K562 (cell line): ENCODE measurements around the gene NT5C1B. TPM values are rescaled to one million over a fixed set of nuclear protein-coding genes. Genes with fewer than 3 reads are reported as not detected.

Source experiments
- ATAC-seq: fragments of 200-7000 bp; cut with Tn5 transposase; 3 replicates; pipeline ENCODE4 v1.9.1; 2020; ENCODE audit warnings: moderate library complexity
- BruUV-seq: library from RNA; stranded (reverse); fragments of 400-500 nt; replicated peaks from 2 replicates; lab custom pipeline; 2021; lab: Mats Ljungman, UMichigan
- CTCF ChIA-PET: fragments of 300-600 bp; formaldehyde crosslinking; extraction: SDS; loops from one replicate; lab custom pipeline; 2021; ENCODE audit warnings: low intra/inter-chr PET ratio; lab: Yijun Ruan, JAX
- POLR2A ChIA-PET: fragments of 300-600, 350-650 bp; sonication (Branson Sonifier 250); formaldehyde crosslinking; extraction: SDS; loops from one replicate; lab custom pipeline; 2021; ENCODE audit warnings: antibody characterized with exemption, inconsistent platforms; lab: Yijun Ruan, JAX
- DNase-seq, 4 experiments: peaks; one replicate each; pipeline versions ENCODE4 v3.0.0 to v3.0.0-alpha.2; 2011 to 2018; ENCODE audit warnings: low spot score in 3 of 4, mixed read lengths in 3 of 4; ENCODE audit errors: extremely low read depth in 1 of 4
- FAIRE-seq: peaks from 2 replicates; lab custom pipeline; 2011; peaks lifted over from hg19 to GRCh38; lab: Jason Lieb, UNC
- H2AFZ ChIP-seq: 2 replicates; pipeline ENCODE4 v1.6.0; 2011; ENCODE audit warnings: low read depth, low read length, control low read depth, inconsistent platforms
- H3K27ac ChIP-seq: fragments of 200-600 bp; 3 replicates; pipeline ENCODE4 v1.8.0; 2011; ENCODE audit warnings: low read depth, mild to moderate bottlenecking, control low read depth, inconsistent platforms, low read length, moderate library complexity, mixed read lengths; ENCODE audit errors: extremely low read depth
- H3K27me3 ChIP-seq, 2 experiments: fragments of 300-600 bp in 1 of 2; 2 replicates in 1 of 2; 3 replicates in 1 of 2; pipeline versions ENCODE4 v1.6.0 to v1.8.0; 2011; ENCODE audit warnings: inconsistent platforms in 2 of 2, low read length in 2 of 2, mild to moderate bottlenecking in 1 of 2, mixed read lengths in 1 of 2, moderate library complexity in 1 of 2; ENCODE audit not compliant: control insufficient read depth in 2 of 2, insufficient read depth in 2 of 2
- H3K36me3 ChIP-seq: fragments of 300-600 bp; 3 replicates; pipeline ENCODE4 v1.8.0; 2011; ENCODE audit warnings: mild to moderate bottlenecking, low read length, inconsistent platforms; ENCODE audit not compliant: control insufficient read depth, insufficient read depth
- H3K4me1 ChIP-seq, 2 experiments: fragments of 200-600 bp in 1 of 2; replicated peaks in 1 of 2; 2 replicates in 1 of 2; 3 replicates in 1 of 2; pipeline versions ENCODE4 v1.5.1 to v1.8.0; 2011; ENCODE audit warnings: inconsistent platforms in 2 of 2, low read length in 2 of 2, mild to moderate bottlenecking in 1 of 2, mixed read lengths in 1 of 2, moderate library complexity in 1 of 2; ENCODE audit not compliant: control insufficient read depth in 2 of 2, insufficient read depth in 2 of 2
- H3K4me2 ChIP-seq: 2 replicates; pipeline ENCODE4 v1.6.1; 2011; ENCODE audit warnings: low read length, control low read depth, inconsistent platforms, mixed read lengths; ENCODE audit not compliant: insufficient read depth
- H3K4me3 ChIP-seq: fragments of 200-600 bp; sonication (generic), shearing (Covaris generic); 2 replicates; pipeline ENCODE4 v1.5.1; 2016; ENCODE audit warnings: control low read depth, inconsistent platforms
- H3K79me2 ChIP-seq: fragments of 200-600 bp; 3 replicates; pipeline ENCODE4 v1.8.0; 2011; ENCODE audit warnings: low read length, inconsistent platforms; ENCODE audit not compliant: control insufficient read depth, insufficient read depth
- H3K9ac ChIP-seq, 2 experiments: 2 replicates each; pipeline versions ENCODE4 v1.6.0 to v1.6.1; 2011; ENCODE audit warnings: low read depth in 2 of 2, low read length in 2 of 2, control low read depth in 1 of 2, inconsistent platforms in 1 of 2, mild to moderate bottlenecking in 1 of 2, mixed read lengths in 1 of 2; ENCODE audit not compliant: insufficient read depth in 1 of 2
- H3K9me1 ChIP-seq: one replicate; pipeline ENCODE4 v1.6.0; 2011; ENCODE audit warnings: inconsistent platforms, mild to moderate bottlenecking, low read length, moderate library complexity; ENCODE audit not compliant: control insufficient read depth, insufficient read depth
- H3K9me3 ChIP-seq: replicated peaks from 2 replicates; pipeline ENCODE4 v1.5.1; 2011; ENCODE audit warnings: low read depth, low read length, inconsistent platforms; ENCODE audit not compliant: control insufficient read depth, insufficient read depth
- H4K20me1 ChIP-seq: replicated peaks from 2 replicates; pipeline ENCODE4 v1.6.1; 2011; ENCODE audit warnings: low read length, inconsistent platforms, mixed read lengths; ENCODE audit not compliant: control insufficient read depth, insufficient read depth
- BMI1 ChIP-seq: fragments of 150-350 bp; IDR thresholded peaks from 2 replicates; pipeline ENCODE4 v1.6.1; 2014; ENCODE audit warnings: low read length
- ESRRB ChIP-seq: fragments of 250-450 bp; sonication (Bioruptor Pico); IDR thresholded peaks from 2 replicates; pipeline ENCODE4 v1.5.0; 2020; ENCODE audit warnings: mild to moderate bottlenecking, moderate library complexity, borderline replicate concordance
- HDAC1 ChIP-seq, 2 experiments: fragments of 450-650 bp; IDR thresholded peaks; 2 replicates each; pipeline ENCODE4 v1.6.1; 2016 to 2017; ENCODE audit warnings: inconsistent platforms in 1 of 2, mild to moderate bottlenecking in 1 of 2, moderate library complexity in 1 of 2
- HDAC3 ChIP-seq: fragments of 450-650 bp; IDR thresholded peaks from 2 replicates; pipeline ENCODE4 v1.6.1; 2018; ENCODE audit warnings: borderline replicate concordance, mild to moderate bottlenecking, moderate library complexity; ENCODE audit not compliant: partially characterized antibody
- NR1H2 ChIP-seq: sonication (generic); formaldehyde crosslinking; IDR thresholded peaks from 2 replicates; pipeline ENCODE4 v1.4.0; 2020; ENCODE audit warnings: mild to moderate bottlenecking, missing genetic modification reagents
- NR2C1 ChIP-seq, 2 experiments: fragments of 450-650 bp; IDR thresholded peaks; 2 replicates each; pipeline ENCODE4 v1.6.1; 2017; ENCODE audit warnings: mild to moderate bottlenecking in 2 of 2, antibody characterized with exemption in 1 of 2, inconsistent platforms in 1 of 2, missing compliant biosample characterization in 1 of 2, missing genetic modification characterization in 1 of 2
- POLR3G ChIP-seq: IDR thresholded peaks from 2 replicates; pipeline ENCODE4 v1.6.1; 2011; ENCODE audit not compliant: insufficient read length, insufficient replicate concordance; ENCODE audit errors: extremely low read depth
- RBM34 ChIP-seq: fragments of 200-400 bp; formaldehyde crosslinking; IDR thresholded peaks from 2 replicates; pipeline ENCODE4 v1.6.1; 2018; ENCODE audit warnings: low read length, borderline replicate concordance; ENCODE audit not compliant: insufficient read depth
- RNF2 ChIP-seq: sonication (generic); IDR thresholded peaks from 2 replicates; pipeline ENCODE4 v1.6.1; 2016
- U2AF2 ChIP-seq: fragments of 200-400 bp; formaldehyde crosslinking; optimal IDR thresholded peaks from 2 replicates; pipeline ENCODE3; 2017; ENCODE audit warnings: low read depth, mild to moderate bottlenecking, low read length
- ZNF384 ChIP-seq: IDR thresholded peaks from 2 replicates; pipeline ENCODE4 v1.6.1; 2012; ENCODE audit warnings: low read depth, low read length, improper control_type of control experiment
- ZNF584 ChIP-seq: fragments of 200-800 bp; sonication (Bioruptor generic); IDR thresholded peaks from 2 replicates; pipeline ENCODE4 v1.6.1; 2016; ENCODE audit warnings: low read depth, mild to moderate bottlenecking, missing genetic modification characterization, missing compliant biosample characterization
- ZNF778 ChIP-seq: fragments of 450-650 bp; formaldehyde crosslinking; IDR thresholded peaks from 2 replicates; pipeline ENCODE4 v1.4.0; 2020; ENCODE audit warnings: mild to moderate bottlenecking, moderate library complexity
- WGBS: fragments of 100-300 bp; shearing (Covaris generic); methylation state at CpG from one replicate; pipeline ENCODE4 v1.1.6; 2016; ENCODE audit warnings: low coverage, mixed read lengths; ENCODE audit not compliant: insufficient coverage; ENCODE audit errors: missing lambda C conversion rate; 5-methylcytosine and 5-hydroxymethylcytosine counted together
- in situ Hi-C: fragments of 300-500 bp; cut with MboI; formaldehyde crosslinking; loops from 4 replicates; pipeline ENCODE4 v1.15.0; 2018; ENCODE audit warnings: inconsistent platforms, mixed read lengths
- intact Hi-C: fragments of 100-400 bp; cut with micrococcal nuclease; formaldehyde crosslinking; loops from 2 replicates; pipeline ENCODE4 v1.14.2; 2022
- polyA plus RNA-seq, 8 experiments: library from polyadenylated mRNA; depleted of rRNA in 4 of 8; stranded (reverse) in 5 of 8; unstranded in 3 of 8; fragments of >200 nt; fragmentation: Nextera tagmentation in 2 of 8; fragmentation: Illumina TruSeq in 1 of 8; extraction: Ambion mirVana in 2 of 8; extraction: Trizol in 1 of 8; gene quantifications; 2 replicates each; pipeline versions ENCODE4 v1.2.1 to v1.2.3, GENCODE V29; 2011 to 2014; ENCODE audit warnings: inconsistent platforms in 1 of 8, missing spikeins in 1 of 8
- total RNA-seq, 7 experiments: library from RNA; depleted of rRNA in 6 of 7; stranded (reverse); fragments of >200 nt in 6 of 7; fragmentation: Illumina TruSeq in 2 of 7; extraction: Trizol in 2 of 7; gene quantifications; 2 replicates each; pipeline versions ENCODE4 v1.2.1 to v1.2.3, GENCODE V29; 2011 to 2021; ENCODE audit warnings: low replicate concordance in 1 of 7
- TF ChIP-seq, protein P1 (sequence below): sonication (generic); formaldehyde crosslinking; IDR thresholded peaks from 2 replicates; pipeline ENCODE4 v1.8.0; 2022; ENCODE audit warnings: missing genetic modification reagents, mild to moderate bottlenecking, borderline replicate concordance
- TF ChIP-seq, protein P2 (sequence below): sonication (generic); IDR thresholded peaks from 2 replicates; pipeline ENCODE4 v1.6.1; 2016

Gene NT5C1B
- total and polyA plus RNA-seq, 9 of the 15 experiments (the other 6 are each of a cell fraction or from before 2014, with no cell fraction given): 0.07 TPM; not detected in 8

- TF ChIP-seq ZNF384 (no peak), POLR3G (no peak), HDAC3 (no peak)
- ATAC-seq (no peak), FAIRE-seq (no peak), DNase-seq (no peak)
- WGBS: 7% methylated on average over 2 of the region's 2 CpGs
- no peaks in the 10 kb centered on the region for H4K20me1 ChIP-seq
- no peak overlapping the region for H2AFZ ChIP-seq
- no peaks in the 10 kb centered on the region for H3K27me3 ChIP-seq
- no peaks in the 10 kb centered on the region for H3K9me1 ChIP-seq
- ChIA-PET CTCF (no interaction called here), POLR2A (no interaction called here)
- no peaks in the 10 kb centered on the region for H3K9me3 ChIP-seq
- intact Hi-C loops (no loop called here), in situ Hi-C loops (no loop called here)
- H3K4me1 ChIP-seq: no peaks in the 10 kb centered on the region
- no peak overlapping the region for H3K4me2 ChIP-seq
- BruUV-seq: no TSS peak
- no peak overlapping the region for H3K9ac ChIP-seq
- H3K27ac ChIP-seq: no peak overlapping the region
- no peaks in the 10 kb centered on the region for H3K79me2 ChIP-seq
- H3K4me3 ChIP-seq: no peak overlapping the region
- no peaks in the 10 kb centered on the region for H3K36me3 ChIP-seq
These were observed 31.7 kb upstream of the NT5C1B start for GRCh38 chr2:18620867-18621632.

GRCh38 chr2:18619091-18619490, 29.7 kb upstream of the NT5C1B start:
- ChIA-PET POLR2A (no interaction called here), CTCF (no interaction called here)
- no peak for DNase-seq
- WGBS: 0% methylated on average over 2 of the region's 2 CpGs
- H3K36me3 ChIP-seq: no peaks in the 10 kb centered on the region
- no TSS peak for BruUV-seq
- H3K9me3 ChIP-seq: no peaks in the 10 kb centered on the region
- no peak for FAIRE-seq
- no peak for ATAC-seq
- no peaks in the 10 kb centered on the region for H4K20me1 ChIP-seq
- H3K9me1 ChIP-seq: no peaks in the 10 kb centered on the region
- intact Hi-C loops: no loop called here
- H2AFZ ChIP-seq: no peak overlapping the region
- H3K4me3 ChIP-seq: no peak overlapping the region
- no peak overlapping the region for H3K4me2 ChIP-seq
- in situ Hi-C loops: no loop called here
- no peaks in the 10 kb centered on the region for H3K27me3 ChIP-seq
- H3K9ac ChIP-seq: no peak overlapping the region
- no peaks in the 10 kb centered on the region for H3K4me1 ChIP-seq
- H3K27ac ChIP-seq: no peak overlapping the region
- no peaks in the 10 kb centered on the region for H3K79me2 ChIP-seq
- TF ChIP-seq, protein P1, sequence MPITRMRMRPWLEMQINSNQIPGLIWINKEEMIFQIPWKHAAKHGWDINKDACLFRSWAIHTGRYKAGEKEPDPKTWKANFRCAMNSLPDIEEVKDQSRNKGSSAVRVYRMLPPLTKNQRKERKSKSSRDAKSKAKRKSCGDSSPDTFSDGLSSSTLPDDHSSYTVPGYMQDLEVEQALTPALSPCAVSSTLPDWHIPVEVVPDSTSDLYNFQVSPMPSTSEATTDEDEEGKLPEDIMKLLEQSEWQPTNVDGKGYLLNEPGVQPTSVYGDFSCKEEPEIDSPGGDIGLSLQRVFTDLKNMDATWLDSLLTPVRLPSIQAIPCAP (CRISPR knock-in tag): no peak
- TF ChIP-seq NR1H2 (CRISPR knock-in tag) (no peak), RNF2 (no peak), NR2C1 (IDR thresholded peaks at IDR 0.05) (no peak), NR2C1 (tag; IDR thresholded peaks at IDR 0.05) (no peak), HDAC1 (IDR thresholded peaks at IDR 0.05) (no peak), U2AF2 (no peak), ZNF778 (no peak), ESRRB (CRISPR knock-in tag) (no peak), ZNF584 (CRISPR knock-in tag) (no peak), RBM34 (no peak), BMI1 (no peak)
- TF ChIP-seq, protein P2, sequence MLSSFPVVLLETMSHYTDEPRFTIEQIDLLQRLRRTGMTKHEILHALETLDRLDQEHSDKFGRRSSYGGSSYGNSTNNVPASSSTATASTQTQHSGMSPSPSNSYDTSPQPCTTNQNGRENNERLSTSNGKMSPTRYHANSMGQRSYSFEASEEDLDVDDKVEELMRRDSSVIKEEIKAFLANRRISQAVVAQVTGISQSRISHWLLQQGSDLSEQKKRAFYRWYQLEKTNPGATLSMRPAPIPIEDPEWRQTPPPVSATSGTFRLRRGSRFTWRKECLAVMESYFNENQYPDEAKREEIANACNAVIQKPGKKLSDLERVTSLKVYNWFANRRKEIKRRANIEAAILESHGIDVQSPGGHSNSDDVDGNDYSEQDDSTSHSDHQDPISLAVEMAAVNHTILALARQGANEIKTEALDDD: no peak
